Activated CD8-positive, alpha-beta memory T cell treated with anti-CD3 and anti-CD28 coated beads, Interleukin-2, amount 10 ng/mL, durations not matched to agents 7 days and 5 days (primary cell): ENCODE results near the gene SLC66A2. TPM values are rescaled to one million over a fixed set of nuclear protein-coding genes. Genes with fewer than 3 reads are reported as not detected.
"Not testable (repeated sequence)": the region's sequence is repeated elsewhere in the genome, so short reads cannot be mapped to it uniquely, and the experiment has no call there.

Source experiments
- ATAC-seq: fragments of 150-1000 bp; cut with Tn5 transposase; one replicate; pipeline ENCODE4 v1.10.0; 2021; ENCODE audit warnings: moderate library complexity
- CTCF ChIA-PET: fragments of 350-600 bp; sonication (Branson Sonifier 250); formaldehyde crosslinking; loops from one replicate; lab custom pipeline; 2021; ENCODE audit warnings: antibody characterized with exemption; lab: Charles Lee
- DNase-seq: peaks from one replicate; pipeline ENCODE4 v3.0.0-alpha.2; 2020
- H3K27ac Mint-ChIP-seq: one replicate; pipeline ENCODE4 v1.8.0; 2021; ENCODE audit warnings: mild to moderate bottlenecking, mixed read lengths
- H3K27me3 Mint-ChIP-seq: one replicate; pipeline ENCODE4 v1.8.0; 2021; ENCODE audit warnings: mixed read lengths
- H3K36me3 Mint-ChIP-seq: one replicate; pipeline ENCODE4 v1.8.0; 2021; ENCODE audit warnings: mild to moderate bottlenecking, mixed read lengths
- H3K4me1 Mint-ChIP-seq: one replicate; pipeline ENCODE4 v1.8.0; 2021; ENCODE audit warnings: mixed read lengths
- H3K4me3 Mint-ChIP-seq: one replicate; pipeline ENCODE4 v1.8.0; 2021; ENCODE audit warnings: mild to moderate bottlenecking, moderate library complexity, mixed read lengths
- H3K9me3 Mint-ChIP-seq: one replicate; pipeline ENCODE4 v1.8.0; 2022; ENCODE audit warnings: low read depth, mixed read lengths
- total RNA-seq, 2 experiments: library from RNA; stranded (reverse); gene quantifications; one replicate each; pipeline ENCODE4 v1.2.3, GENCODE V29; 2021

SLC66A2 gene
- total RNA-seq, 2 experiments from 2014 or later = 23.4 TPM

DNA sequence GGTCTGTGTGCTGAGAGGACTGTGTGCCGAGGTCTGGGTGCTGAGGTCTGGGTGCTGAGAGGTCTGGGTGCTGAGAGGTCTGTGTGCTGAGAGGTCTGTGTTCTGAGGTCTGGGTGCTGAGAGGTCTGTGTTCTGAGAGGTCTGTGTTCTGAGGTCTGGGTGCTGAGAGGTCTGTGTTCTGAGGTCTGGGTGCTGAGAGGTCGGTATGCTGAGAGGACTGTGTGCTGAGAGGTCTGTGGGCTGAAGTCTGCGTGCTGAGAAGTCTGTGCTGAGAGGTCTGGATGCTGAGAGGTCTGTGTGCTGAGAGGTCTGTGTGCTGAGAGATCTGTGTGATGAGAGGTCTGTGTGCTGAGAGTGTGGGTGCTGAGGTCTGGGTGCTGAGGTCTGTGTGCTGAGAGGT is 85.5 kb downstream of the SLC66A2 start:
- H3K4me3 Mint-ChIP-seq, DNase-seq, H3K36me3 Mint-ChIP-seq, CTCF ChIA-PET, H3K27me3 Mint-ChIP-seq, H3K4me1 Mint-ChIP-seq, H3K27ac Mint-ChIP-seq, ATAC-seq, H3K9me3 Mint-ChIP-seq: not testable (repeated sequence)

DNA sequence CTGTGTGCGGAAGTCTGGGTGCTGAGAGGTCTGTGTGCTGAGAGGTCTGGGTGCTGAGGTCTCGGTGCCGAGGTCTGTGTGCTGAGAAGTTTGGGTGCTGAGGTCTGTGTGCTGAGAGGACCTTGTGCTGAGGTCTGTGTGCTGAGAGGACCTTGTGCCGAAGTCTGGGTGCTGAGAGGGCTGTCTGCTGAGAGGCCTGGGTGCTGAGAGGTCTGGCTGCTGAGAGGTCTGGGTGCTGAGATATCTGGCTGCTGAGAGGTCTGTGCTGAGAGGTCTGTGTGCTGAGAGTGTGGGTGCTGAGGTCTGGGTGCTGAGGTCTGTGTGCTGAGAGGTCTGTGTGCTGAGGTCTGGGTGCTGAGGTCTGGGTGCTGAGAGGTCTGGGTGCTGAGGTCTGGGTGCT is 86.5 kb downstream of the SLC66A2 start:
- H3K36me3 Mint-ChIP-seq, H3K27ac Mint-ChIP-seq, DNase-seq, H3K9me3 Mint-ChIP-seq, CTCF ChIA-PET, H3K4me3 Mint-ChIP-seq, H3K4me1 Mint-ChIP-seq, ATAC-seq, H3K27me3 Mint-ChIP-seq: not testable (repeated sequence)

DNA sequence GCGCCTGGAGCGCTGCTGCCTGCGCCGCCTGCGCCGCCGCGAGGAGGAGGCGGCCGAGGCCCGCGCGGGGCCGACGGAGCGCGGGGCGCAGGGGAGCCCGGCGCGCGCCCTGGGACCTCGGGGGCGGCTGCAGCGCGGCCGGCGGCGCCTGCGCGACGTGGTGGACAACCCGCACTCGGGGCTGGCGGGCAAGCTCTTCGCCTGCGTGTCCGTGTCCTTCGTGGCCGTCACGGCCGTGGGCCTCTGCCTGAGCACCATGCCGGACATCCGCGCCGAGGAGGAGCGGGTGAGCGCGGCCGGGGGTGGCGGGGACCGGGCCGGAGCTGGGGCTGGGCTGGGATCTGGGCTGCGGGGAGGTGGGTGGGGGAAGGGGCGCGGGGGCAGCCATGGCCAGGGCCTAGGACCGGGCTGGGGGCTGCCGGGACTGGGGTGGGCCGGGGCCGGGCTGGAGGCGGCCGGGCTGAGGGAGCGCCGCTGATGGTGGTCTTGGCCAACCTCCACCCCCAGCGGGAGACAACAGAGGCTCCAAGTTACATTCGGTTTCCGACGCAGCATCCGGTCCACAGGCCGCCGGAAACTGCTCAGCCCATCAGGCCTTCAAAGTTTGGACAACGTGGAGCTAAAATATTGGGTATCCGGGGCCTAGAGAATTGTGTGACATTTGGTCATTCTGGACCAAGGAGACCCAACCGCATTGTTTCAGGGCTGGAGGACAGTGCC is 87.3 kb downstream of the SLC66A2 start:
- CTCF ChIA-PET = no interaction called here
- Mint-ChIP-seq H3K4me1 (no peaks in the 10 kb centered on the region), H3K4me3 (no peak overlapping the region), H3K36me3 (peaks cover 2% of the 10 kb centered on the region), H3K27ac (no peak overlapping the region), H3K27me3 (peaks cover 4% of the 10 kb centered on the region), H3K9me3 (peaks cover 4% of the 10 kb centered on the region)
- ATAC-seq (no peak), DNase-seq (no peak)

DNA sequence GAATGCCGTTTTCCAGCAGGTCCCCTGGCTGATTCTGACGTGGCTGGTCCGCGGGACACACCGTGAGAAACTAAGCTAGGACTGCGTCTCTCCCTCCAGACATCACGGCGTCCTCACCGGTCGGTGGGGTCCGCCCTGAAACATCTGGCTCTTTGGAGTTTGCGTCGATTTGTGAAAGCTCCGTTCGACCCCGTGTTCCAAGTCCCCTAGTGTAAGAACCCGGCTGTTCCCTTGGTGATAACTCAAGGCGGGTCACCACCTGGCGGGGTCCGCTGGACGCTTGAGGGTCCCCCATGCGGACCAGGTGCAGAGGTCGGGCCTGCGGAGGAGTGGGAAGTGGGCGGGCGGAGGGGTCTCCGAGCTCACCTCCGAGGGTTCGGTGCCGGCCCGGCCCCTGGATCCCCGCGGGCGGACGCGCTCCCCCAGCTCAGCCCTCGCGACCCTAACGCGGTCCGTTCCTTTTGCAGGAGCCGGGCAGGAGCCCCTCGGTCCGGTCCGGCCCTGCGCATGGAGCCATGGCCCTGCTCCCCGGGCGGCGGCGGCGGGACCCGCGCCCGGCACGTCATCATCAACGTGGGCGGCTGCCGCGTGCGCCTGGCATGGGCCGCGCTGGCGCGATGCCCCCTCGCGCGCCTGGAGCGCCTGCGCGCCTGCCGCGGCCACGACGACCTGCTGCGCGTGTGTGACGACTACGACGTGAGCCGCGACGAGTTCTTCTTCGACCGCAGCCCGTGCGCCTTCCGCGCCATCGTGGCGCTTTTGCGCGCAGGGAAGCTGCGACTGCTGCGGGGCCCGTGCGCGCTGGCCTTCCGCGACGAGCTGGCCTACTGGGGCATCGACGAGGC is 88.1 kb downstream of the SLC66A2 start:
- ATAC-seq = no peak
- Mint-ChIP-seq H3K9me3 (peaks cover 4% of the 10 kb centered on the region), H3K27ac (no peak overlapping the region), H3K36me3 (peaks cover 2% of the 10 kb centered on the region), H3K4me1 (no peaks in the 10 kb centered on the region), H3K4me3 (no peak overlapping the region), H3K27me3 (peaks cover 7% of the 10 kb centered on the region)
- DNase-seq = no peak
- CTCF ChIA-PET = no interaction called here

DNA sequence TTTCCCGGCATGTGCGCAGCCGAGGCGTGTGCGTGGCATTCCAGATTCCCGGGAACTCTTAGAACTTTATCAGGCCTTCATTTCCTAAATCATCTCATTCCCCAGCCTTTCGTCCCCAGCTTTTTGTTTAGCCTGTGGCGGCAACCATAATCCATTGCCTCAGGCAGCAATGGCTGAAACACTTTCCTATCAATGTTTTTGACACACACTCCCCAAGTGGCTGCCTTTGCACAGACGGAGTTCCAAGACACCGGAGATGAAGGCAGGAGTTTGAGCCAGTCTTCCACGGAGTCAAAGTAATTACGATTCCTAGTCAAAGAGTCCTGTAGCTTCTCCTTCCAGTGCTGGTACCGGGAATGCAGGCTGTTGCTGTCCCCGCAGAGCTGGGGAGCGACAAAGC is 88.9 kb downstream of the SLC66A2 start:
- DNase-seq = peak; percentile 22
- Mint-ChIP-seq H3K4me1 (no peaks in the 10 kb centered on the region), H3K36me3 (peaks cover 2% of the 10 kb centered on the region), H3K27ac (no peak overlapping the region), H3K9me3 (peaks cover 4% of the 10 kb centered on the region), H3K27me3 (peaks cover 8% of the 10 kb centered on the region), H3K4me3 (no peak overlapping the region)
- no peak for ATAC-seq
- CTCF ChIA-PET = no interaction called here

DNA sequence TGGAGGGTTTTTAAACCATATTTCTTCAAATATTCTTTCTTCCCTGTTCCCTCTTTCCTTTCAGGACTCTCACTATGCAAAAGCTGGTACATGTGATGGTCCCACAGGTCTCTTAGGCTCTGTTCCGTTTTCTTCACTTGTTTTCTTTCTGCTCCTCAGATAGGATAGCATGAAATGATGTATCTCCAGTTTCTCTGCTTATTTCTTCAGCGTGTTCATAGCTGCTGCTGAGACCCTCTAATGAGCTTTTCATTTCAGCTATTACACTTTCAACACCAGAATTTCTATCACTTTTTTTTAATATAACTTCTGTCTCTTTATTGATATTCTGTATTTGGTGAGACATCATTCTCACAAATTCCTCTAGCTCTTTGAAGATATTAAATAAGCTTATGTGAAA is 89.8 kb downstream of the SLC66A2 start:
- Mint-ChIP-seq H3K9me3 (peaks cover 4% of the 10 kb centered on the region), H3K27ac (no peak overlapping the region), H3K4me1 (no peaks in the 10 kb centered on the region), H3K36me3 (peaks cover 2% of the 10 kb centered on the region), H3K4me3 (no peak overlapping the region), H3K27me3 (peaks cover 8% of the 10 kb centered on the region)
- CTCF ChIA-PET = no interaction called here
- ATAC-seq (no peak), DNase-seq (no peak)

DNA sequence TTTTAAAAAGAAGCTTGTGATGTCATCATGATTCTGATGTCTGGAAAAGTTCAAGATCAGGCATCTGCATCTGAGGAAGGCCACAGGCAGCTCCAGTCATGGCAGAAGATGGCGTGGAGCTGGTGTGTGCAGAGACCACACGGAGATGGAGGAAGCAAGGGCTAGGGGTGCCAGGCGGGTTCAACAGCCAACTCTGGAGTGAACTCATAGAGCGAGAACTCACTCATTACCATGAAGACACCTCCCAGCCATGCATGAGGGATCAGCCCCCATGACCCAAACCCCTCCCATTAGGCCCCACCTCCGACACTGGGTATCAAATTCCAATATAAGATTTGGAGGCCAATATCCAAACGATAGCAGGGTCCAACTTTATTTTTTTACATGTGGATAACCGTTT is 92.1 kb downstream of the SLC66A2 start:
- ATAC-seq = no peak
- H3K36me3 Mint-ChIP-seq = peaks cover 2% of the 10 kb centered on the region
- H3K27ac Mint-ChIP-seq = no peak overlapping the region
- H3K27me3 Mint-ChIP-seq = peaks cover 16% of the 10 kb centered on the region
- no peak overlapping the region for H3K4me3 Mint-ChIP-seq
- H3K4me1 Mint-ChIP-seq = no peaks in the 10 kb centered on the region
- peak; percentile 19 for DNase-seq
- H3K9me3 Mint-ChIP-seq = peaks cover 4% of the 10 kb centered on the region
- CTCF ChIA-PET = no interaction called here

DNA sequence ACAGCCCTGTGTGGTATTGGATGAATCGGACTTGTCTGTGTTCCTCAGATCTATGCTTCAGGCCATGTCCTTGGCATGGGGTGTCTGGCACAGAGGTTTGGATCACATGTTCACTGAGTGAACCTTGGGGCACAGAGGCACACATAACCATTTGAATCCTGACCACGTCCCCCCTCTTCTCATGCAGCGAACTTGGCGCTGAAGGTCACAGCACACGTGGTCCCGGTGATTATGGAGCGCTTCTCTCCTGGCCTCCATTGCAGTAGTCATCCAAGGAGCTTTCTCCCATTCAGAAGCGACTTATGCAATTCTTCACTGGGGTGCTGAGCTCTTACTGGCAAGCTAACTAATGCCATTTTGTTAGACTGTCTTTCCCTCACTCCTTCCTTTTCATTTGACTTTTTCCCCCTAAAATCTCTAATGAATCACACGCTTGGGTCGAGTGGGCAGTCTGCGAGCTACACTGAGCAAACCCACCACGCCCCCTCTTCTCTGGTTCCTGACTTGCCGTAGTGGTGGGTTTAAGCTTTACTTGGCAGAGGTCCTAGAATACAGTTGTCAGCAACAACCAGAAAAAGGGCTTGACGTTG is 94.3 kb downstream of the SLC66A2 start:
- Mint-ChIP-seq H3K36me3 (no peaks in the 10 kb centered on the region), H3K9me3 (peaks cover 4% of the 10 kb centered on the region), H3K27me3 (peaks cover 16% of the 10 kb centered on the region), H3K27ac (no peak overlapping the region), H3K4me1 (no peaks in the 10 kb centered on the region), H3K4me3 (no peak overlapping the region)
- ATAC-seq (no peak), DNase-seq (peak; percentile 15)
- CTCF ChIA-PET = no interaction called here

DNA sequence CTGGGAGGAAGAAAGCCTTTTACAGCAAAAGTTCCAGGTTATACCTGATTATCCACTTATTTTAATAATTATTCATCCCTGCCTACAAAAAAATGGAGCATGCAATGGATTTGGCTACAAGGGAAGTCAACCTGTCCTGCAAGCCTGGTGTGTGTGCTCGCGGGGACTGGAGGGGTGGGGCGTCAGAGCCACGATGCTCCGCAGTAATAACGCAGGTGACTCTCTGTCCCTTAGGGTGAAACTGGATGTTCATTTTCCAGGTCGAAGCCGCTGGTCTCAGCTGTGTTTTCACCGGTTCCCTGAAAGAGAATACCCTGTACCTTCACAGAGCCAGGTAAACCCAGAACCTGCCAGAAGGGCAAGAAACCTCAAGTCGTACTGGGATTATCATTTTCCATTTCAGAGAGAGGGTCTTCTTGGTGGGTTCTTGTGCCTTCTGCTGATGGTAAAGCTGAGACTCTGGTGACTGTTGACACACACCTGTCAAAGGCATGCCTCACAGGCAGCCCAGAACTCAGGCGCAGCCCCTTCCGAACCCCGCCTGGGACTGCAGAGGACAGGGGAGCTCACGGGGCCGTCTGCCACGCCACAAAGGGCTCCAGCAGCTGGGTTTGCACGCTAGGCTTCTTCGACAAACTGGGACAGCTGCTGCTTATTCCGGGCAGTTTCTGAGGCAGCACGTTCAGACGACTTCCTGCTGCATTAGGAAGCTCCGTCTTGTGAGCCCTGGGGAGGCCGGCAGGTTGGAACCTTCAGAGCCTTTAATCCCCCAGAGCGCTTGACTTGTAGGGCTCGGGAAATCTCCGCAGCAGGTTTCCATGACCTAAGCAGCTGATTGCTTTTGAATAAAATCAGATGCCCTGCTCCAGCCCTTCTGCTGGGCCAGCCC is 95.1 kb downstream of the SLC66A2 start:
- H3K9me3 Mint-ChIP-seq = no peaks in the 10 kb centered on the region
- H3K27me3 Mint-ChIP-seq = peaks cover 12% of the 10 kb centered on the region
- peak; percentile 36 for ATAC-seq
- no peaks in the 10 kb centered on the region for H3K36me3 Mint-ChIP-seq
- no peak overlapping the region for H3K4me3 Mint-ChIP-seq
- no peak overlapping the region for H3K27ac Mint-ChIP-seq
- peak; percentile 39 for DNase-seq
- H3K4me1 Mint-ChIP-seq = no peaks in the 10 kb centered on the region
- CTCF ChIA-PET = no interaction called here

DNA sequence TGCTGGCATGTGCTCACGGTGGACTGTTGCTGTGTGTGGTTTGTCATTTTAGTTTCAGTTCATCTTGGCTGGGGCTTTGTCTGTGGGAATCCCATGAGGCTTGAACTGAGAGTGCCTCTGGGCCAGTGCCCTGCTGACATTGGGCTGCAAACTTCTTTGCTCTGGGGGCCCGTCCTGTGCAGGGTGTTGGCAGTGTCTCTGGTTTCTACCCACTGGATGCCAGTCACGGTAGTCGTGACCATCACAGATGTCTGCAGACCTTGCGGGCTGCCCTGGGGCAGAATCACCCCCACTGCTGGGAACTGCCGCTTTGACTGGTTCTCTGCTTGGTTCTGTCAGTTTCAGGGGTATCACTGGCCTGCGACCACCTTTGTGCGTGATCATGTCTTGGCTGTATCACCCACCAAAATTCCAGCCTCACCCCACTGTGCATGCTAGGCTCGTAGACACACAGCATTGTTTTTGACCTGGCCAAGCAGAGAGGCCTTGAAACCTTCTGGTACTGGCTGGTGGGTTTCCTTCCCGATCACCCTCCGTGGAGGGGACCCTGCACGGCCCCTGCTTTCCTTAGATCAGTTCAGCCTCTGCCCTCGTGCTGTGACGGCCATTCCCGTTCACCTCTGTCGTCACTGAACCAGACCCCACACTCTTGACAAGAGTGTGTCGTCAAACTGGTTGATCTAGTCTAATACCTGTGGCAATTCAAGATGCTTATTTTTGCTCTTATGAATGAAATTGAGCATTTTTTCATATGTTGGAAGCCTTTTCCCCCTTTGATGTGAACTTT is 96.1 kb downstream of the SLC66A2 start:
- DNase-seq (peak; percentile 26), ATAC-seq (no peak)
- no peaks in the 10 kb centered on the region for H3K4me1 Mint-ChIP-seq
- CTCF ChIA-PET = no interaction called here
- H3K9me3 Mint-ChIP-seq = no peaks in the 10 kb centered on the region
- H3K27me3 Mint-ChIP-seq = peaks cover 12% of the 10 kb centered on the region
- no peaks in the 10 kb centered on the region for H3K36me3 Mint-ChIP-seq
- H3K27ac Mint-ChIP-seq = no peak overlapping the region
- H3K4me3 Mint-ChIP-seq = no peak overlapping the region

DNA sequence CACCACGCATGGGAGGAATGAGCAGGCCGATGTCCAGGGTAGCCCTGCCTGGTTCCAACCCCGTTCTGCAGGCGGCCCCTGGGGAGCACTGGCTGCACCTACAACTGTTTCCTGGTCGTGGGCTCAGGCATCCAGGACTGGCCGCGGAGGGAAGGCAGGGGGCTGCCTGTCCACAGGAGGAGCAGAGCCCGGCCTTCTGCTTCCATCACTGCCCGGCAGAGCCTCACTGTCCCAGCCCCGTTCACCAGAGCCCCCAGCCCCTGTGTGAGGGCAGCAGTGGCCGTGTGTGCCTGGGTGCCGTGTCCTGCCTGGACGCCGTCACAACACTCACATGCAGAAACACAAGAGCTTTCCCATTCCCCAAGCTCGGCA is 97.5 kb downstream of the SLC66A2 start:
- H3K9me3 Mint-ChIP-seq = no peaks in the 10 kb centered on the region
- peaks cover 12% of the 10 kb centered on the region for H3K27me3 Mint-ChIP-seq
- CTCF ChIA-PET = no interaction called here
- no peaks in the 10 kb centered on the region for H3K4me1 Mint-ChIP-seq
- DNase-seq (peak; percentile 29), ATAC-seq (no peak)
- H3K27ac Mint-ChIP-seq = no peak overlapping the region
- no peak overlapping the region for H3K4me3 Mint-ChIP-seq
- H3K36me3 Mint-ChIP-seq = no peaks in the 10 kb centered on the region

DNA sequence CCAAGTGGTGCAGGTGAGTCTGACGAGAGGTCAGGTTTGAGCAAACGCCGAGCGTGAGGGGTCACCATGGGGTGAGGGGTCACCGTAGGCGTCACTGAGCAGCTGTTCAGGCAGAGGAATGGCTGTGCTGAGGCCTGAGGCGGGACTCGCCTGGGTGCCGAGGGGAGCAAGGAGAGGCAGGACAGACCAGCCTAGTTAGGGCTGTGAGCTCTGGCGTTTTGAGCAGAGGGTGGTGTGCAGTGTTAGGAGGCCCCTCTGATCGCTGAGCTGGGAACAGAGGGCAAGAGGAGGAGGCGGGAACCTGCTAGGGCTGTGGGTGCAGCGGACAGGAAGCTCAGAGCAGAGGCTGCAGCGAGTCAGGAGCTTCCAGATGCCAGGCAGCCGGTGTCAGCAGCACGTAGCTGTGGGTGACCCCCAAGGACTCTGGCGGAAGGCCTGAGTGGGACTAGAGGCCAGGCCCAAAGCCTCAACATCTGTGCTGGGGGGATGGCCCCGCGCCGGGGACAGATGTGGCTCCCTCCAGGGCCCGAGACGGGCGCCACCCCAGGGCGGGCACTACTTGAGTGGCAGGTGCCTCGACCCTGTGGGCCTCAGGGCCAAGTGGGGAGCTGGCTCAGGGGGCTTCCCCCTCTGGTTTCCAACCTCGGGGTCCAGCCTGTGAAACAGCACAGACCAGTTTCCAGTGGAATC is 98.0 kb downstream of the SLC66A2 start:
- ATAC-seq = no peak
- CTCF ChIA-PET = no interaction called here
- no peak overlapping the region for H3K27ac Mint-ChIP-seq

More for the DNA sequence above, 98.0 kb downstream of the SLC66A2 start:
- Mint-ChIP-seq H3K9me3 (no peaks in the 10 kb centered on the region), H3K36me3 (no peaks in the 10 kb centered on the region), H3K4me1 (no peaks in the 10 kb centered on the region), H3K27me3 (peaks cover 9% of the 10 kb centered on the region), H3K4me3 (no peak overlapping the region)
- peak; percentile 33 for DNase-seq
